ENCODE data around the gene POLR2J.

The POLR2J gene

DNA sequence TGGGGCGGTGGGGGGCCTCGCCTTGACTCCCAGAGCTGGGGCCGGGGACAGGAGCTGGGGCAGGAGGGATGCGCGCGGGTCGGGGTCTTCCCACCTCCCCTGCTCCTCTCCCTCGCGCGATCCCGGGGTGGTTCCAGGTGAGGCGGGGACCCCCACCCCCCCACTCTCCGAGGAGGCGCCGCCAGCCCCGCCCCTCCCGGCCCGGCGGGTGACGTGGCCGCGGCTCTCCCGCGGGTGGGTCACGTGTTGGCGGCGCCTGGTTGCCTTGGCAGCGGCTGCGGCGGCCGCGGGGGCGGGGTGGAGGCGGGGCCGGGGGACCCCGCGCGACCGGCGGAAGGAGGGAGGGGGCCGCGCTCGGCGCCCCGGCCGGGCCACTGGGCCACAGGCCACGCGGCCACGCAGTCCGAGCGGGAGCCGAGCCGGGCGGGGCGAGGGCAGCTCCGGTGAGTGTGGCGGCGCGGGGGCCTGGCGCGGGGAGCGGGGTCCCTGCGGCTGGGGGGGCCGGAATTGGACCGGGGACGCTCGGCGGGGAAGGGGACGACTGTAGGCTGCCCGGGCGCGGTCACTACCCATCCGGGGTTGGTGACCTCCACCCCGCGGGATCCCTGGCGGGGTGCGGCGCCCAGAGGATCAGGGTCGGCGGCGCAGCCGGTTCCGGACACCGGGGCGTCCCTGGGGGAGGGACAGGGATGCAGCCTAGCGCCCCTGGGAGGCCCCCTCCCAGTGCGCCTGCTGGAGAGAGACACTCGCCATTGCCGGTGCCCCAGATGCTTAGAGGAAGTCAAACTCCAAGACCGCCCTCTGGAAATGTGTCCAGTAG lies 45.3 kb downstream of the POLR2J start, which contains the start of gene ORAI2 (continued):
- no peak for TF ChIP-seq WT1 (tag by site-specific recombination; IDR thresholded peaks at IDR 0.05)
- peak; percentile 88 for TF ChIP-seq ZNF335 (tag by site-specific recombination; conservative IDR thresholded peaks at IDR 0.05)
- TF ChIP-seq ZNF549 (tag by site-specific recombination; IDR thresholded peaks at IDR 0.05): no peak
- TF ChIP-seq, protein P1, sequence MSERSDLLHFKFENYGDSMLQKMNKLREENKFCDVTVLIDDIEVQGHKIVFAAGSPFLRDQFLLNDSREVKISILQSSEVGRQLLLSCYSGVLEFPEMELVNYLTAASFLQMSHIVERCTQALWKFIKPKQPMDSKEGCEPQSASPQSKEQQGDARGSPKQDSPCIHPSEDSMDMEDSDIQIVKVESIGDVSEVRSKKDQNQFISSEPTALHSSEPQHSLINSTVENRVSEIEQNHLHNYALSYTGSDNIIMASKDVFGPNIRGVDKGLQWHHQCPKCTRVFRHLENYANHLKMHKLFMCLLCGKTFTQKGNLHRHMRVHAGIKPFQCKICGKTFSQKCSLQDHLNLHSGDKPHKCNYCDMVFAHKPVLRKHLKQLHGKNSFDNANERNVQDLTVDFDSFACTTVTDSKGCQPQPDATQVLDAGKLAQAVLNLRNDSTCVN (tag by site-specific recombination; optimal IDR thresholded peaks at IDR 0.05): peak; percentile 67
- TF ChIP-seq, protein P2, sequence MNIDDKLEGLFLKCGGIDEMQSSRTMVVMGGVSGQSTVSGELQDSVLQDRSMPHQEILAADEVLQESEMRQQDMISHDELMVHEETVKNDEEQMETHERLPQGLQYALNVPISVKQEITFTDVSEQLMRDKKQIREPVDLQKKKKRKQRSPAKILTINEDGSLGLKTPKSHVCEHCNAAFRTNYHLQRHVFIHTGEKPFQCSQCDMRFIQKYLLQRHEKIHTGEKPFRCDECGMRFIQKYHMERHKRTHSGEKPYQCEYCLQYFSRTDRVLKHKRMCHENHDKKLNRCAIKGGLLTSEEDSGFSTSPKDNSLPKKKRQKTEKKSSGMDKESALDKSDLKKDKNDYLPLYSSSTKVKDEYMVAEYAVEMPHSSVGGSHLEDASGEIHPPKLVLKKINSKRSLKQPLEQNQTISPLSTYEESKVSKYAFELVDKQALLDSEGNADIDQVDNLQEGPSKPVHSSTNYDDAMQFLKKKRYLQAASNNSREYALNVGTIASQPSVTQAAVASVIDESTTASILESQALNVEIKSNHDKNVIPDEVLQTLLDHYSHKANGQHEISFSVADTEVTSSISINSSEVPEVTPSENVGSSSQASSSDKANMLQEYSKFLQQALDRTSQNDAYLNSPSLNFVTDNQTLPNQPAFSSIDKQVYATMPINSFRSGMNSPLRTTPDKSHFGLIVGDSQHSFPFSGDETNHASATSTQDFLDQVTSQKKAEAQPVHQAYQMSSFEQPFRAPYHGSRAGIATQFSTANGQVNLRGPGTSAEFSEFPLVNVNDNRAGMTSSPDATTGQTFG (tag by site-specific recombination; IDR thresholded peaks at IDR 0.05; ENCODE audit: borderline replicate concordance): no peak
- TF ChIP-seq MYNN (tag by site-specific recombination; IDR thresholded peaks at IDR 0.05; ENCODE audit: borderline replicate concordance): no peak
- no peak for TF ChIP-seq ZNF341 (tag by site-specific recombination; IDR thresholded peaks at IDR 0.05; ENCODE audit: low read depth)
- TF ChIP-seq ZFP69B (tag by site-specific recombination; IDR thresholded peaks at IDR 0.05): no peak
- TF ChIP-seq, protein P3, sequence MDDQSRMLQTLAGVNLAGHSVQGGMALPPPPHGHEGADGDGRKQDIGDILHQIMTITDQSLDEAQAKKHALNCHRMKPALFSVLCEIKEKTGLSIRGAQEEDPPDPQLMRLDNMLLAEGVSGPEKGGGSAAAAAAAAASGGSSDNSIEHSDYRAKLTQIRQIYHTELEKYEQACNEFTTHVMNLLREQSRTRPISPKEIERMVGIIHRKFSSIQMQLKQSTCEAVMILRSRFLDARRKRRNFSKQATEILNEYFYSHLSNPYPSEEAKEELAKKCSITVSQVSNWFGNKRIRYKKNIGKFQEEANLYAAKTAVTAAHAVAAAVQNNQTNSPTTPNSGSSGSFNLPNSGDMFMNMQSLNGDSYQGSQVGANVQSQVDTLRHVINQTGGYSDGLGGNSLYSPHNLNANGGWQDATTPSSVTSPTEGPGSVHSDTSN (CRISPR knock-in tag; IDR thresholded peaks at IDR 0.05): no peak
- no peak for TF ChIP-seq ZNF514 (tag by site-specific recombination; IDR thresholded peaks at IDR 0.05)
- TF ChIP-seq, protein P4, sequence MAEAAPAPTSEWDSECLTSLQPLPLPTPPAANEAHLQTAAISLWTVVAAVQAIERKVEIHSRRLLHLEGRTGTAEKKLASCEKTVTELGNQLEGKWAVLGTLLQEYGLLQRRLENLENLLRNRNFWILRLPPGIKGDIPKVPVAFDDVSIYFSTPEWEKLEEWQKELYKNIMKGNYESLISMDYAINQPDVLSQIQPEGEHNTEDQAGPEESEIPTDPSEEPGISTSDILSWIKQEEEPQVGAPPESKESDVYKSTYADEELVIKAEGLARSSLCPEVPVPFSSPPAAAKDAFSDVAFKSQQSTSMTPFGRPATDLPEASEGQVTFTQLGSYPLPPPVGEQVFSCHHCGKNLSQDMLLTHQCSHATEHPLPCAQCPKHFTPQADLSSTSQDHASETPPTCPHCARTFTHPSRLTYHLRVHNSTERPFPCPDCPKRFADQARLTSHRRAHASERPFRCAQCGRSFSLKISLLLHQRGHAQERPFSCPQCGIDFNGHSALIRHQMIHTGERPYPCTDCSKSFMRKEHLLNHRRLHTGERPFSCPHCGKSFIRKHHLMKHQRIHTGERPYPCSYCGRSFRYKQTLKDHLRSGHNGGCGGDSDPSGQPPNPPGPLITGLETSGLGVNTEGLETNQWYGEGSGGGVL (tag by site-specific recombination; IDR thresholded peaks at IDR 0.05): 0 out of 2 replicates have a peak, but pooled peaks have one; percentile 47
- TF ChIP-seq KLF7 (tag by site-specific recombination; IDR thresholded peaks at IDR 0.05; ENCODE audit: borderline replicate concordance): no peak
- TF ChIP-seq ZNF24 (tag by site-specific recombination; IDR thresholded peaks at IDR 0.05): no peak
- TF ChIP-seq KLF9 (tag by site-specific recombination; IDR thresholded peaks at IDR 0.05; ENCODE audit: low read depth): peak; percentile 72
- no peak for TF ChIP-seq EGR2 (tag by site-specific recombination; IDR thresholded peaks at IDR 0.05; ENCODE audit: low read depth)
- TF ChIP-seq, protein P5, sequence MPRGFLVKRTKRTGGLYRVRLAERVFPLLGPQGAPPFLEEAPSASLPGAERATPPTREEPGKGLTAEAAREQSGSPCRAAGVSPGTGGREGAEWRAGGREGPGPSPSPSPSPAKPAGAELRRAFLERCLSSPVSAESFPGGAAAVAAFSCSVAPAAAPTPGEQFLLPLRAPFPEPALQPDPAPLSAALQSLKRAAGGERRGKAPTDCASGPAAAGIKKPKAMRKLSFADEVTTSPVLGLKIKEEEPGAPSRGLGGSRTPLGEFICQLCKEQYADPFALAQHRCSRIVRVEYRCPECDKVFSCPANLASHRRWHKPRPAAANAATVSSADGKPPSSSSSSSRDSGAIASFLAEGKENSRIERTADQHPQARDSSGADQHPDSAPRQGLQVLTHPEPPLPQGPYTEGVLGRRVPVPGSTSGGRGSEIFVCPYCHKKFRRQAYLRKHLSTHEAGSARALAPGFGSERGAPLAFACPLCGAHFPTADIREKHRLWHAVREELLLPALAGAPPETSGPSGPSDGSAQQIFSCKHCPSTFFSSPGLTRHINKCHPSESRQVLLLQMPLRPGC (tag by site-specific recombination; IDR thresholded peaks at IDR 0.05): no peak
- TF ChIP-seq, protein P6, sequence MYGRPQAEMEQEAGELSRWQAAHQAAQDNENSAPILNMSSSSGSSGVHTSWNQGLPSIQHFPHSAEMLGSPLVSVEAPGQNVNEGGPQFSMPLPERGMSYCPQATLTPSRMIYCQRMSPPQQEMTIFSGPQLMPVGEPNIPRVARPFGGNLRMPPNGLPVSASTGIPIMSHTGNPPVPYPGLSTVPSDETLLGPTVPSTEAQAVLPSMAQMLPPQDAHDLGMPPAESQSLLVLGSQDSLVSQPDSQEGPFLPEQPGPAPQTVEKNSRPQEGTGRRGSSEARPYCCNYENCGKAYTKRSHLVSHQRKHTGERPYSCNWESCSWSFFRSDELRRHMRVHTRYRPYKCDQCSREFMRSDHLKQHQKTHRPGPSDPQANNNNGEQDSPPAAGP (tag by site-specific recombination; IDR thresholded peaks at IDR 0.05): no peak
- no peak for TF ChIP-seq ZNF76 (tag by site-specific recombination; IDR thresholded peaks at IDR 0.05; ENCODE audit: borderline replicate concordance, low read depth)
- TF ChIP-seq ZNF610 (tag by site-specific recombination; IDR thresholded peaks at IDR 0.05; ENCODE audit: borderline replicate concordance): no peak
- TF ChIP-seq ZNF623 (tag by site-specific recombination; IDR thresholded peaks at IDR 0.05): no peak
- TF ChIP-seq SP7 (tag by site-specific recombination; IDR thresholded peaks at IDR 0.05): no peak
- TF ChIP-seq, protein P7, sequence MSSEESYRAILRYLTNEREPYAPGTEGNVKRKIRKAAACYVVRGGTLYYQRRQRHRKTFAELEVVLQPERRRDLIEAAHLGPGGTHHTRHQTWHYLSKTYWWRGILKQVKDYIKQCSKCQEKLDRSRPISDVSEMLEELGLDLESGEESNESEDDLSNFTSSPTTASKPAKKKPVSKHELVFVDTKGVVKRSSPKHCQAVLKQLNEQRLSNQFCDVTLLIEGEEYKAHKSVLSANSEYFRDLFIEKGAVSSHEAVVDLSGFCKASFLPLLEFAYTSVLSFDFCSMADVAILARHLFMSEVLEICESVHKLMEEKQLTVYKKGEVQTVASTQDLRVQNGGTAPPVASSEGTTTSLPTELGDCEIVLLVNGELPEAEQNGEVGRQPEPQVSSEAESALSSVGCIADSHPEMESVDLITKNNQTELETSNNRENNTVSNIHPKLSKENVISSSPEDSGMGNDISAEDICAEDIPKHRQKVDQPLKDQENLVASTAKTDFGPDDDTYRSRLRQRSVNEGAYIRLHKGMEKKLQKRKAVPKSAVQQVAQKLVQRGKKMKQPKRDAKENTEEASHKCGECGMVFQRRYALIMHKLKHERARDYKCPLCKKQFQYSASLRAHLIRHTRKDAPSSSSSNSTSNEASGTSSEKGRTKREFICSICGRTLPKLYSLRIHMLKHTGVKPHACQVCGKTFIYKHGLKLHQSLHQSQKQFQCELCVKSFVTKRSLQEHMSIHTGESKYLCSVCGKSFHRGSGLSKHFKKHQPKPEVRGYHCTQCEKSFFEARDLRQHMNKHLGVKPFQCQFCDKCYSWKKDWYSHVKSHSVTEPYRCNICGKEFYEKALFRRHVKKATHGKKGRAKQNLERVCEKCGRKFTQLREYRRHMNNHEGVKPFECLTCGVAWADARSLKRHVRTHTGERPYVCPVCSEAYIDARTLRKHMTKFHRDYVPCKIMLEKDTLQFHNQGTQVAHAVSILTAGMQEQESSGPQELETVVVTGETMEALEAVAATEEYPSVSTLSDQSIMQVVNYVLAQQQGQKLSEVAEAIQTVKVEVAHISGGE (tag by site-specific recombination; conservative IDR thresholded peaks at IDR 0.05; ENCODE audit: low read depth): 0 out of 2 replicates have a peak, but pooled peaks have one; percentile 18
- TF ChIP-seq ZXDB (tag by site-specific recombination; IDR thresholded peaks at IDR 0.05): peak; percentile 69

Measured in HEK293 (cell line).